A673 (cell line): Measurements from ENCODE around the gene PTPRK.

Source experiments
- EZH2 ChIP-seq: fragments of 200-600 bp; sonication (generic); IDR thresholded peaks from 2 replicates; pipeline ENCODE4 v1.6.1; 2017; ENCODE audit warnings: borderline replicate concordance, low read depth, mild to moderate bottlenecking, mixed read lengths, antibody characterized with exemption, low read length; ENCODE audit not compliant: poor library complexity, severe bottlenecking
- TF ChIP-seq, protein P1 (sequence below): fragments of 300-800, 200-600 bp; sonication (generic); conservative IDR thresholded peaks from 2 replicates; pipeline ENCODE4 v1.5.1; 2017; ENCODE audit warnings: low read depth, mild to moderate bottlenecking, antibody characterized with exemption, low read length, moderate library complexity, mixed read lengths

DNA sequence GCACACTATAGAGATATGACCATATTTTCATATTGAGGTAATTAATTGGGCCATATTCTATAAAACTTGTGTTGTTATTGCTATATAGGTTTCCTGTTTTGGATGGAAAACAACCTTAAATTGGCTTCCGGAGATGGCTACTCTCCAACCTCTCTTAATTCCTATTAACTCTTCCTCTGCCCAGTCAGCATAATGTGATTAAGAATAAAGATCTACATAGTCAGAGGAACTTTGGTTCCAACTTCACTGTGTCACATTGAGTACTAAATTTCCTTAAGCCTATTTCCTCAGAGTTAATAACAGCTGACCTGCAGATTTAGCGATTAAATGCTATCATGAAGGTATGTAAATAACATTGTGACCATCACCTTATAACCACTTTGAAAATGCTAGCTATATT is 67.7 kb downstream of the PTPRK start:
- TF ChIP-seq, protein P1, sequence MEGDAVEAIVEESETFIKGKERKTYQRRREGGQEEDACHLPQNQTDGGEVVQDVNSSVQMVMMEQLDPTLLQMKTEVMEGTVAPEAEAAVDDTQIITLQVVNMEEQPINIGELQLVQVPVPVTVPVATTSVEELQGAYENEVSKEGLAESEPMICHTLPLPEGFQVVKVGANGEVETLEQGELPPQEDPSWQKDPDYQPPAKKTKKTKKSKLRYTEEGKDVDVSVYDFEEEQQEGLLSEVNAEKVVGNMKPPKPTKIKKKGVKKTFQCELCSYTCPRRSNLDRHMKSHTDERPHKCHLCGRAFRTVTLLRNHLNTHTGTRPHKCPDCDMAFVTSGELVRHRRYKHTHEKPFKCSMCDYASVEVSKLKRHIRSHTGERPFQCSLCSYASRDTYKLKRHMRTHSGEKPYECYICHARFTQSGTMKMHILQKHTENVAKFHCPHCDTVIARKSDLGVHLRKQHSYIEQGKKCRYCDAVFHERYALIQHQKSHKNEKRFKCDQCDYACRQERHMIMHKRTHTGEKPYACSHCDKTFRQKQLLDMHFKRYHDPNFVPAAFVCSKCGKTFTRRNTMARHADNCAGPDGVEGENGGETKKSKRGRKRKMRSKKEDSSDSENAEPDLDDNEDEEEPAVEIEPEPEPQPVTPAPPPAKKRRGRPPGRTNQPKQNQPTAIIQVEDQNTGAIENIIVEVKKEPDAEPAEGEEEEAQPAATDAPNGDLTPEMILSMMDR, result no peak
- TF ChIP-seq EZH2, result no peak
